GM21619 (cell line): ENCODE results near the gene ING5.

Experiments used
- ATAC-seq: cut with Tn5 transposase; IDR thresholded peaks from one replicate; pipeline ENCODE4 v1.9.1; 2021; ENCODE audit not compliant: unreplicated experiment

ING5 gene

GRCh38 chr2:241774419-241775222, 72.8 kb downstream of the ING5 start:
- no peak for ATAC-seq

- no peak for ATAC-seq
Measured at GRCh38 chr2:241775223-241776177, 73.7 kb downstream of the ING5 start.

- ATAC-seq = no peak
Measured at GRCh38 chr2:241776336-241777169, 74.7 kb downstream of the ING5 start, which contains the start of gene GAL3ST2. Gene GAL3ST2, plus strand, starts transcription at chr2:241776822. Its CDS starts 134 bp downstream, at chr2:241776956.

- ATAC-seq = no peak
Measured at GRCh38 chr2:241777170-241777685, 75.4 kb downstream of the ING5 start.

GRCh38 chr2:241777686-241778627, 76.1 kb downstream of the ING5 start:
- ATAC-seq = no peak
